GM18517 (cell line): ENCODE results near the gene MAP4K4.

Experiments
- ATAC-seq: cut with Tn5 transposase; IDR thresholded peaks from one replicate; pipeline ENCODE4 v1.9.1; 2021; ENCODE audit warnings: mild to moderate bottlenecking, moderate library complexity; ENCODE audit not compliant: unreplicated experiment

The MAP4K4 gene

DNA sequence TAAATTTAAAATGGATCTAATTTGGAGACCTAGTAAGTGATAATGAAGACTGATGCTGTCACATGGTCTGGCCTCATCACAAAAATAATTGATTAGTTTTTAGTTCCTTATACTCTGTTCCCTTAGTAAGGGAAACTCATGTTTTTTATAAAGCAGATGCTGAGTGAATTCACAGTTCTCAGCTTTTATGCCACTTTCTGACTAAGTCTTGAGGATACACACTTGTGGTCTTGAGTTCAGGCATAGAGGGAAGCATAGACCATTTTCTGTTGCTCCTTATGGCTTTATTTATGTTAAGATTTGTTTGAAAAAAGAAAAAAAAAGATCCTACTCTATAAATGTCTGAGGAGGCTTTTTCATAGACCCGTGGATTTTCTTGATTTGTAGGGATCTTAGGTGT is 91.1 kb downstream of the MAP4K4 start:
- ATAC-seq = no peak

- ATAC-seq = no peak
Observed at GRCh38 chr2:101788995-101789970, 91.8 kb downstream of the MAP4K4 start.

- no peak for ATAC-seq
Observed at GRCh38 chr2:101790416-101790815, 92.9 kb downstream of the MAP4K4 start.

DNA sequence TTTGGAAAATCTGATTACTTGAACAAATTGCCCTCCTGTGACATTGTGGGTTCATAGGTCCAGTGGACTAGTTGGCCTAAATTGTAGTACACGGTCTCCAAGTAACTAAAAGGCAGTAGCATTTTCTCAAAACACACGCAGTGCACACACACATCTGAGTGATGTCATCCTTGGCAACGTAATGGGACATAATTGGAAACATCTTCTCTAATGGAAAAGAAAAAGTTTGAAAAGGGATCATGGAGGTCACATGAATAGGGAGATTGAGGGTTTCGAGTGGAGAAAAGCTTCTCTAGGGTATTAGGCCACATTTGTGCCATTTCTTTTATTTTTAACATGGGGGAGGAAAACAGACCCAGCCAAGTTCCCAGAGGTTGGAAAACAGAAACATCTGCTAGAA is 93.3 kb downstream of the MAP4K4 start:
- ATAC-seq = no peak

- no peak for ATAC-seq
Observed at GRCh38 chr2:101792208-101792607, 94.7 kb downstream of the MAP4K4 start.

DNA sequence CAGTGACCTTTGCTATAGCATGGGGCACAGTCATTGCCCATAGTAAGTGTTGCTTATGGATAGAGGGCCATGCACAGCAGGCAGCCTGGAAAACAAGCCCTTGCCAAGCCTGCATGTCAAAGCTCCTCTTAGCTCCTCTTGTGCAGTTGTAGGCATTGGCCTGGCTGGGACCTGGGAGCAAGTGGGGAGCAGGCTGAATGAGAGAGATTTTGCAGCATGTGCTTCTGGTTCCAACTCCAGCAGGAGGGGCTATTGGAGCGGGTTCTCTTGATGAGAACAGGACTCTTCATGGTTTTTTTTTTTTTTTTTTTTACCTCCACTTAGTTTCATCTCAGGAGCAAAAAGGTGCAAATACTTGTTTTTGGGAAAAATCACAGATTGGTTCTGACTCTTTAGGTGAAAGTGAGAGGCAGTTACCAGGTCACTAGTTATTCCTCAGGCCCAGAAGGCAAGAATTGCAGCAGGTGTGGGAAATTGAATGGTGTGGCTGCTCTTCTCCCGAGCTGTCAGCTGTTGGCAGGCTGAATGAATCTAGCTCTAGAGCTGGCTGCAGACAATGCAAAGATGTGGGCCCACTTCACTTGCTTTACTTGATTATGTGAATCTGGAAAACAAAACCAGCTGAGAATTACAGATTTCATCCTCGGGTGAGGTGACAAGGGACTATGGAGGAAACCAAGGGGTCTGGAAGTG is 95.9 kb downstream of the MAP4K4 start:
- no peak for ATAC-seq

DNA sequence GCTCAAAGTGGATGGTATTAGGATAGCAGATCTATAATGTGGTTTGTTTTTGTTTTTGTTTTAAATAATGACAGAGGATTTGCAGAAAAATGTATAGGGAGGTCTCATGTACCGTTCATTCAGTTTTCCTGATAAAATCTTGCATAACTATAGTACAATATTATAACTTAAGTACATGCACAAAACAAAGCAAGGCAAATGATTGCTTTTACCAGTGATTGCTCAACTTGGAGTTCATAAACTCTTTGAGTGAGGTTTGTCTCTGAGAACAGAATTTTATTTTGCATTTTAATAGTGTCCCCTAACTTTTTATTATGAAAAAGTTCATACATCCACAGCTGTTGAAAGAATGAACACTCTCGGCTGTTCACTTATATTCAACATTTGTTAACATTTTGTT is 96.6 kb downstream of the MAP4K4 start:
- no peak for ATAC-seq

- no peak for ATAC-seq
Observed at GRCh38 chr2:101795033-101795432, 97.5 kb downstream of the MAP4K4 start.

DNA sequence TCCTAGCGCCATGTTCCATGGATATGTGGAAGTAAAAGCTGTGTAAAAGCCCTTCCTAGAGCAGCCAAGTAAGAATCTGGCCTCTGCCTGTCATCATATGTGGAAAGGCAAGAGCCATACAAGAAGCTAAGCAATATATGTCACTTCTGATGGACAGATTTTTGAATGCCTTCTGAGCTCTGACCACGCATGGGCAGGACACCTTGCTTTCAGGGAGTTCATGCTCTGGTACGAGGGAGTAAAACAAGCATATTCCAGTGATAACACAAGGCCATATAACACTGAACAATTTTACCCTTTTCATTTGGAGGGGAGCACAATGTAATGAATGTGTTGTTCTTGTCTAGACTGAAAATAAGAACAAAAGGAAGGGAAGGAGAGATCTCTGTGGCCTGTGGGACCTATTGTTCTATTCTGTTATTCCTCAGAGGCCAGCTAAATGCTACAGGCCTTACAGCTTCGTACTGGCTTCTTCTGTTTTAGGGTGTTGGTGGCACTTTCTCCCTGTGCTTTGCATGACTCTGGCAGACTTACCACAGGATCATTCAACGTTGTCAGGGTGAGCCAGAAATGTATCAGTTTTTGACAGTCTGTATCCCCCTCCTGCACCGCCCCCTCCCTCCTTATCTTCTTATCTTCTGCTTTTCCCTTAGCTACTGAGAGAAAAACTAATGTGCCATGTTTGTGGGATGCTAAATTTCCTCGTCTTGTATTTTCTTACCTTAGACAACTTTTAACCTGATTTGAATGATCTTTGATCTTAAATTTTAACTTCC is 99.5 kb downstream of the MAP4K4 start:
- no peak for ATAC-seq

- no peak for ATAC-seq
Observed at GRCh38 chr2:101801496-101801895, 104.0 kb downstream of the MAP4K4 start.

- ATAC-seq = no peak
Observed at GRCh38 chr2:101802329-101802728, 104.8 kb downstream of the MAP4K4 start.

DNA sequence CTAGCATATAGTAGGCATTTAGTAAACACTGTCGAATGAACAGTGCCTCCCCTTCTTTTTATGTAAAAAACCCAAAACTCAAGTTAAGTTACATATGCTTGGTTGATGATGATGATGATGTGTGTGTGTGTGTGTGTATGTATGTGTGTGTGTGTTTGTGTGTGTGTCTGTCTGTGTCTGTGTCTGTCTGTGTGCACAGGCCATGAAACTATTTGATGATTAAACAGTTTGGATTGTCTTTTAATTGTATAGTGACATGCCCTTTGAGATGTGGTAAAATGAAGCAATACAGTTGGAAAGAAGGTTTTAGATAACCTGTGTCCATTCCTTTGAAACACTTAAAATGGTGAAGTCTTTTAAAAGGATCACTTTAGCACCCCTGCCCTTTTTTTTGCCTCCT is 105.6 kb downstream of the MAP4K4 start:
- ATAC-seq = no peak

DNA sequence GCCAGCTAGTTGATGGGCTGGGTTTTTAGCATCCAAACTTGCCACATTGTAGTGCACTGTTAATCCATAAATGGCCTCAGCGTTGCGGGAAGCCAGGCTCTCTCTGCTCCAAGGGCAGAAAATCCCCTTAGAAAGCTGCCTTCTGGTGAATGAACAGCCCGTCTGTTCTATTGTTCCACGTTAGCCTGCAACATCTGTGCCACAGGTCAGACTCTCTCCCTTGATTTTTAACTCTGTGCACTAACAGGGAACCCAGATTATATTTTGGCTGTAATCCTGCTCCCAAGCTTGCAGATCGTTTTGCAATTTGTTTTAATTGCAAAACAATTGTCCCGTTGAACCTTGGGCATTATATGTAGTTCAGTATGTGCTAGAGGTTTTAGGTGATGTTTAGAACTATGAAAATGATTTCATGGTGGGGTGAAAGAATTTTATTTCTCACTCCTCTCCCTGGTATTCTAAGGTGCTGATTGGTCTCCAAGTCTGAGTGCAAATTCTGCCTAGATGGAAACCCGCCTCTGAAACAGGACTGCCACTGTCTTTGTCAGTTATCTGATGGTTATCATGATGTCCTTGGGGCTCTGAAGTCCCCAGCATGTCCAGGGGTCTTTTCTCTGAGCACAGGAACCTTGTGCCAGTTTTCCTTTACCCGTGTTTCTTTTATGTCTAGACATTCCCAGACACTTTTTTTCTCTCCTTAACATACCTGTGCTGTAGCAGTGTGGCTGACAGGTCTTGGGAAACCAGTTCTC is 106.6 kb downstream of the MAP4K4 start:
- ATAC-seq = no peak

DNA sequence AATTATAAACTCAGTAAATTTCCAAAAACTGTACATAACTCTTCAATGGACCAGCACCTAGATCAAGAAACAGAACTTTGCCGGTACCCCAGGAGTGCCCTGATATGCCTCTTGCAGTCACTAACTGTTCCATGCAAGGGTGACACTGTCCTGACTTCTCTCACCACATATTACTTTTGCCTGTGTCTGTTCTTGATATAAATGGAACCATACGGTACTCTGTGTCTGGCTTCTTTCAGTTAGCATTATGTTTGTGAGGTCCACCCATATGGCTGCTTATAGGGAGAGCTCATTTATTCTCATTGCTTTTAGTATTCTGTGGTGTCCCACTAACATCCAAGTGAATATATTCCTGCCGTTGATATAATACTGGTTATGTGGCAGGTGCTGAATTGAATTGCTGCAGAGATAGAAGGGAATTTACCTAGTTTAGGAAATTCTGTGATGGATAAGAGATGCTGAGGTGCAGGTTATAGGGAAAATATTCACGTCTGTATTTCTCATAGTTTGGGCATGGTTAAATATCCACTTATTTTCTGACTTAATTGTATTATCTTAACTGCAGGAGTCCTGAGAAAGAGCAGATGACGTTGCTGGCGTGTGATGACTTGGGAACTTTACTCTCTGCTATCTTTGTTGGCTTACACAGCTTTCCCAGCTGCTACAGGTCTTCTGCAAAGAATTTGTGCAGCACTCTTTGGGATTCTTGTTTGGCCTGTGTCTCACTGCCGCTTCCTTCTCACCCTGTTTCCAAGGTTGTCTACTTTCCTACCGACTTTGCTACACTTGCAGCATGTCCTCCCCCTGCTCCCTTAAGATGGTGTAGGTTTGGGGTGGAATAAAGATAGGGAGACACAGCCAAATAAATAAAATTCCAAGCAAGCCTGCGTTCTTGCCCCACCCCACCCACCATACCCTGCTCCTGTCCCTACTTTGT is 107.9 kb downstream of the MAP4K4 start:
- ATAC-seq = no peak

DNA sequence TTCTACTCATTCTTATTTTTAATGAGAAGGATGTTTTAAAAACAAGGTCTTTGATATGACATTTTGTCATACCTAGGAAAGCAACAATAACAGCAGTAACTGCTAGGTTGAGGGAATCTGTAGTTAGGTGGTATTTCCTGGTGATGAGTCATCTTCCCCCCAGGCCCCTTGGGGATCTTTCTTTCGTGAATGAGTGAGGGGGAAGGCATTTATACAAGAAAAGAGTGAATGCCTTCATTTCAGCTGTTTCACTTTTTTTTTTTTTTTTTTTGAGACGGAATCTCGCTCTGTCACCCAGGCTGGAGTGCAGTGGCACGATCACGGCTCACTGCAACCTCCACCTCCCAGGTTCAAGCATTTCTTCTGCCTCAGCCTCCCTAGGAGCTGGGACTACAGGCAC is 108.6 kb downstream of the MAP4K4 start:
- ATAC-seq = no peak

- no peak for ATAC-seq
Observed at GRCh38 chr2:101806701-101807100, 109.2 kb downstream of the MAP4K4 start.

GRCh38 chr2:101807242-101807641 is 109.7 kb downstream of the MAP4K4 start:
- ATAC-seq = no peak

- ATAC-seq = no peak
Observed at GRCh38 chr2:101808006-101808562, 110.6 kb downstream of the MAP4K4 start.

DNA sequence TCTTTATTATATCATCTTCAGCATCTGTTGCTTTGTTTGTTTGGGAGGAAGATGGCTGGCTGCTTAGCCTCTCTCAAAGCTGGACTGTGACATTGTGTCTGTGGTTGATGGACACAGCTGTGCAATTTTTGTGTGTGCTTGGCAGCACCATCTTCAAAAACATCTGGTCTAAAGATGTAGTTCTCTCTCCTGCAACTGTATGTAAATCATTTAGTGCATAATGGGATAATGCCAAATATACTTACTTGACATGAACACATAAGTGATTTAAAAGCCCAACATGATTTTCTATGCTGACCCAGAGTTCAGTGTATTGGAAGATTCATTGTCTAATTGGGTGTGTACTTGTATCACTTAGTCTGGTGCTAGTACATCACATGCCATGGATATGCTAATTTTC is 112.2 kb downstream of the MAP4K4 start:
- ATAC-seq = no peak
